WTC11 (cell line): Measurements from ENCODE around the gene GCK.

Source experiments
- ATF3 ChIP-seq: sonication (generic); formaldehyde crosslinking; conservative IDR thresholded peaks from 2 replicates; pipeline ENCODE4 v1.8.1; 2022; ENCODE audit warnings: mild to moderate bottlenecking, missing genetic modification reagents
- CTCF ChIP-seq: fragments of 200-600 bp; IDR thresholded peaks from 2 replicates; pipeline ENCODE4 v1.8.0; 2022; ENCODE audit warnings: antibody characterized with exemption
- E2F4 ChIP-seq: sonication (generic); formaldehyde crosslinking; IDR thresholded peaks from 2 replicates; pipeline ENCODE4 v1.8.1; 2022; ENCODE audit warnings: low read depth, mild to moderate bottlenecking, moderate library complexity, missing genetic modification reagents, borderline replicate concordance
- ELF4 ChIP-seq: sonication (generic); formaldehyde crosslinking; IDR thresholded peaks from 2 replicates; pipeline ENCODE4 v1.8.1; 2022; ENCODE audit warnings: low read depth, mild to moderate bottlenecking, moderate library complexity, missing genetic modification reagents
- IRF2 ChIP-seq: sonication (generic); formaldehyde crosslinking; IDR thresholded peaks from 2 replicates; pipeline ENCODE4 v1.8.0; 2022; ENCODE audit warnings: low read depth, missing genetic modification reagents, borderline replicate concordance
- NFYB ChIP-seq: sonication (generic); formaldehyde crosslinking; conservative IDR thresholded peaks from 2 replicates; pipeline ENCODE4 v1.8.0; 2022; ENCODE audit warnings: low read depth, missing genetic modification reagents
- NR2C2 ChIP-seq: sonication (generic); formaldehyde crosslinking; IDR thresholded peaks from 2 replicates; pipeline ENCODE4 v1.8.0; 2022; ENCODE audit warnings: mild to moderate bottlenecking, missing genetic modification reagents
- PREB ChIP-seq: sonication (generic); formaldehyde crosslinking; IDR thresholded peaks from 2 replicates; pipeline ENCODE4 v1.8.1; 2022; ENCODE audit warnings: mild to moderate bottlenecking, missing genetic modification reagents, moderate library complexity, borderline replicate concordance
- TEAD1 ChIP-seq: sonication (generic); formaldehyde crosslinking; IDR thresholded peaks from 2 replicates; pipeline ENCODE4 v1.8.0; 2022; ENCODE audit warnings: mild to moderate bottlenecking, missing genetic modification reagents
- USF2 ChIP-seq: sonication (generic); formaldehyde crosslinking; IDR thresholded peaks from 2 replicates; pipeline ENCODE4 v1.8.1; 2023; ENCODE audit warnings: mild to moderate bottlenecking, missing genetic modification reagents, moderate library complexity
- ZBTB21 ChIP-seq: sonication (generic); formaldehyde crosslinking; IDR thresholded peaks from 2 replicates; pipeline ENCODE4 v1.8.1; 2023; ENCODE audit warnings: mild to moderate bottlenecking, missing genetic modification reagents, borderline replicate concordance

GRCh38 chr7:44099669-44100068 is 89.6 kb downstream of the GCK start:
- TF ChIP-seq USF2 (CRISPR knock-in tag) = no peak
- TF ChIP-seq IRF2 = no peak
- TF ChIP-seq CTCF = no peak
- TF ChIP-seq E2F4 (CRISPR knock-in tag) = no peak
- TF ChIP-seq ATF3 (CRISPR knock-in tag) = no peak
- no peak for TF ChIP-seq NFYB
- TF ChIP-seq ELF4 (CRISPR knock-in tag) = no peak
- no peak for TF ChIP-seq NR2C2 (CRISPR knock-in tag)
- TF ChIP-seq PREB (CRISPR knock-in tag) = no peak
- no peak for TF ChIP-seq ZBTB21 (CRISPR knock-in tag)
- no peak for TF ChIP-seq TEAD1
